Left hindlimb (tissue), 1 donor: ENCODE data around the gene XPNPEP1.
"Not testable (repeated sequence)": the region's sequence is repeated elsewhere in the genome, so short reads cannot be mapped to it uniquely, and the experiment has no call there.

Source experiments
- DNase-seq: peaks from one replicate; pipeline ENCODE4 v3.0.0-alpha.2; 2018

The XPNPEP1 gene

DNA sequence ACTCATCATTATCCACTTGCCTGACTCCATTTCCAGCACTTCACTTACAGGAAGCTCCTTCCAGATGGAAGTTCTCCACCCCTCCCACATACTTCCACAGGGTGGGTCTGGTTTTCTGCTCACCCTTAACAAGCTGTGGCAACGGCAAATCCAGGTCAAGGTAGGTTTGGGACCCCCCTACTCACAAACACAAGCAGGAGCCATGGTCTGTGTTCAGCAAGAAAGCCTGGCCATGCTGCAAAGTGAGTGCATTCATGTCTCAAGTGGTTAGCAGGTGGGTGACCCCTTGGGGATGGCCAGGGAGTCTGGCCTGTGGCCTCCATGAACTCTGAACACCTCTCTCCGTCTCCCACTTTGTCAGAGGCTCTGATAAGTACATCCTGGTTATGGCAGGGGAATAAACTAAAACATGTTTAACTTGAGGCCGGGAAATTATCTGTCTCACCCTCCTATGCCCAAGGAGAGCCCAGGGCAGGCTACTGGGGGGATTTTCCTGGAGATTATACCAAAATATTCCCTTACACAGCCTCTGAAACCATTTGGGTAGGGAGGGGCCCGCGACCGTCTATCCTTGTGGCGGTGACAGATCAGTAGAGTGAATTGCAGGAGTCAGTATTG lies 844 bp downstream of the XPNPEP1 start:
- no peak for DNase-seq

DNA sequence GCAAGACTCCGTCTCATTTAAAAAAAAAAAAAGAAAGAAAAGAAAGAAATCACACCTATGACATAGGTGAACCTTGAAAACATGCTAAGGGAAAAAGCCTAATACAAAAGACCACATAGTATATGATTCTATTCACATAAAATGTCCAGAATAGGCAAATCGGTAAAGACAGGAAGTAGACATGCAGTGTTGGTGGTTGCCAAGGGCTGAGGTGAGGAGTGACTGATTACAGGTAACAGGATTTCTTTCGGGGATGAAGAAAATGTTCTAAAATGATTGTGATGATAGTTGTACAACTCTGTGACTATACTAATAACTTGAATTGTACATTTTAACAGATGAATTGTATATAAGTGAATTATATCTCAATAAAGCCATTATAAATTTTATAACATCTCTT lies 3.3 kb downstream of the XPNPEP1 start:
- DNase-seq: no peak

DNA sequence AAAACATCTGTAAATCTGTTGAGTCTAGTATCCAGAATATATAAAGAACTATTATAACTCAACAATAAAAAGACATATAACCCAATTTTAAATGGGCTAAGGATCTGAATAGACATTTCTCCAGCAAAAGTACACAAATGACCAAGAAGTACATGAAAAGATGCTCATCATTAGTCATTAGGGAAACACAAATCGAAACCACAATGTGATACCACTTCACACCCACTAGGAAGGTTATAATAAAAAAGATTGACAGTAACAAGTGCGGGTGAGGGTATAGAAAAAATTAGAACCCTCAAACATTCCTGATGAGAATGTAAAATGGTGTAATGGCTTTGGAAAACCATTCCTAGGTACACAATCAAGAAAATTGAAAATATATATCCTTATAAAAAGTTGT lies 4.1 kb downstream of the XPNPEP1 start:
- no peak for DNase-seq

GRCh38 chr10:109918707-109919106 lies 4.6 kb downstream of the XPNPEP1 start:
- not testable (repeated sequence) for DNase-seq

DNA sequence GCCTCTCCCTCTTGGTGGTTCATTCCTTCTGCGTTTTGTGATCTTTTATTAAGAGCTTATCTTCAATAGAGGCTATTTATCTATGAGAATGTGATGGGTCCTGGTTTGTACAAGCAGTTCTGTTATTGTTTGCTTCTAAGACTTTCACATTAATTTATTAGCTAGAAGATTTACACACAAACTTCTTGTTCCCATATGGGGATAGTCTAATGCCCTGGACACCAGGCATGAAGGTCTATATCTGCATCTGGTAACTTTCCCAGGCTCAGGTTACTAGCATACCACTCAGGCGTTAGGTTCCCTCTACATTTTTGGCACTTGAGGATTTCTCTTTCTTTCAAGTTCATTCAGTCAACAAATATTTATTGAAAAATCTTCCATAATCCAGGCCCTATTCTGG lies 7.7 kb downstream of the XPNPEP1 start:
- DNase-seq: no peak

- no peak for DNase-seq
Measured at GRCh38 chr10:109914966-109915365, 8.3 kb downstream of the XPNPEP1 start.

- no peak for DNase-seq
Measured at GRCh38 chr10:109913306-109913892, 9.9 kb downstream of the XPNPEP1 start.

DNA sequence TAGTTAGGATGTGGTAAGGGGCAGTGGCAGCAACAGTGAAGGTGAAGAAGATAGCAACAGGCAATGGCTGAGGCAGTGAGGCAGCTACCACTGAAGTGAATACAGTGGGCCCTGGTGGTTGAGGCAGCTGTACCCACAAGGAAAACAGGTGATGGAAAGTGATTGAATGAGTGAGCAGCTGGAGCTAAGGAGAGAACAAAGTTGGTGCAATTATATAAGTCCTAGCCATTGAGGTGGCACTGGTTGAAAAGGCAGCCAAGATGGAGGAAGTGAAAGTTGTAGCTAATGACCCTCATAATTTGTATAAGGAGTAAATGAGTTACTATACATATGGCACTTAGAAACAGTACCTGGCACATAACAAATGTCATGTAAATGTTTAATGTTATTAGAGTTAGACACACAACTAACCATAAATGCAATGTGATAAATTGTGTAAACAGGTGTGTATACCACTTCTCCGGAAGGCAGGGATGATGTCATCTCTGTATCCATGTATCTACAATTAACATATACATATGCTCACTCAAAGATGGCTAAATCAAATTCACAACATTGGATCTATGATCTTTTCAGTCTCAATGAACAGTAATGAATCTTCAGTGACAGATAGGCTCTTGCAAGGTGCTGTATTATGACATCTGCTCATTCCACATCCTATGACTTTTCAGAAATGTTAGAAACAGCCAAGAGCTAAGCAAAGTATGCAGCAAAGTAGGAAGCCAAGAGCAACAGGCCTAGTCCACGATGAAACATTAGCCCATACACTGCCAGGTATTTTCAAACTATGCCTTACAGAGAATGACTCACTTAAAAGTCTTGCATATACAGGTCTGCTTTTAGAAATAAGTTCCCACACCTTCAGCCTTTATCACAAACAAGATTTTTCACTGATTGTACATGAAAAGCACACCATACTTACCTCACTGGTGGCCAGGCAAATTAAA lies 10.7 kb downstream of the XPNPEP1 start:
- DNase-seq: no peak

- no peak for DNase-seq
Measured at GRCh38 chr10:109911903-109912302, 11.4 kb downstream of the XPNPEP1 start.

DNA sequence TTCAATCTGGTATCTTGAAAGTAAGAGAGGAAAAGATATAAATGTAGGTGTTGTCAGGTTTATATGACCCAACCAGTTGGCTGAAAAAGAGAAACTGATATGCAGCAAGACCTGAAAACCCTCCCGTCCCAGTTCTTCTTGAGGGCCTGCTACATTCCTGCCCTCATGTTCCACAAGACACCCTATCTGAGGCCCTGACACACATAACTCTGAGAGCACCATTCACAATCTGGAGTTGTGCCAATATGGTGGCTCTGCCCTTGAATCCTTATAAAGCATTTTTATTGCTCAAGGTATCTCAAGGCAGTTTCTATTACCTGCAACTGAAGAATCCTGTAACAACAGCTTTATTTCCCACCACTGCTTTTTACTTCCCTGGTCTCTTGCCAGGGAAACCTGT lies 17.0 kb downstream of the XPNPEP1 start:
- no peak for DNase-seq

- DNase-seq: no peak
Measured at GRCh38 chr10:109904397-109904796, 18.9 kb downstream of the XPNPEP1 start.

- DNase-seq: no peak
Measured at GRCh38 chr10:109902992-109903947, 20.0 kb downstream of the XPNPEP1 start.

- no peak for DNase-seq
Measured at GRCh38 chr10:109899356-109900331, 23.7 kb downstream of the XPNPEP1 start.

GRCh38 chr10:109898666-109899355 lies 24.5 kb downstream of the XPNPEP1 start:
- DNase-seq: no peak

GRCh38 chr10:109898007-109898406 lies 25.3 kb downstream of the XPNPEP1 start:
- DNase-seq: no peak

DNA sequence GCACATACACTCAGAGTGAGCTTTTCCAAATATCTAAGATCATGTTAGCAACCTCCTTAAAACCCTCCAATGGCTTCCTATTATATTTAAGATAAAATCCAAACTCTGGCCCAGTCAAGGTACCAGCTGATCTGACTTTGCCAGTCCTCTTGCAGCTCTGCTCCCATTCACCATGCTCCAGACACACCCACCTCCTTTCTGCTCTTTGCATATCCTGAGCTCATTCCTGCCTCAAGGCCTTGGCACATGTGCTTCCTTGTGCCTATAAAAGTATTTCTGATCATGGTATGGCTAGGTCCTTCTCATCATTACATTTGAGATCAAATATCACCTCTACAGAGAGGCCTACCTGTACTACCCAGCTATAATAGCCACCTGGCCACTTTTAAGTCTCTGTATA lies 27.5 kb downstream of the XPNPEP1 start:
- DNase-seq: no peak

DNA sequence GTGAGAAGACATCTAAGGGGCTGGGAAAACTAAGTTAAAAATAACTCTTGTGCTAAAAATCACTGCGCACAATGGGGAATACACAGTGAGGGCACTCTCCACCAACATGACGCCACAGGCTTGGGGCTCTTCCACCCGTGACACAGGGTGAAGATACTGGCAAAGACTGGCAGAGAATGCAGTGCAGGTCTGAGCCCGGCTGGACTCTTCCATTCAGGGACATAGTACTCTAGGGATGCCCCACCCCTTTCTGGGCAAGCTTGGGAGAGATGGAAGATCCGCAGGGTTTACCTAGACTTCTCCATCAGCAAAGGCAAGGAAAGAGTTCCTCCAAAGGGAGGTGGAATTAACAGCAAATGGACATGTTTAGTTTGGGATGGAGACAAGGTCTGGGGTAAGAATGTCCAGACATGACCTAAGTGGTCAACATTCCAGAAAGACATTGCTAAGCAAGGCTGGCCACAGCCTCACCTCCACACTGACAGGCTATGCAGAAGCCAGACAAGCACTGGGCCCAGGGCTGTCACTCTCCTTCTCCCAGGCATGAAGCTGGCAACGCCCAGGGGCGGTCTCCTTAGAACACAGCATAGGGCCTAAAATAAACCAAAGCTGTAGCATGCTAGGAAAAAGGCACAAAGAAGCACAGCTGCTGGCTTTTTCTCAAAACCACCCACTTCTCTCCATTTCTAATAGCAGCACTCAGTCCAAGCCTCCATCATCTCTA lies 28.1 kb downstream of the XPNPEP1 start:
- DNase-seq: no peak

DNA sequence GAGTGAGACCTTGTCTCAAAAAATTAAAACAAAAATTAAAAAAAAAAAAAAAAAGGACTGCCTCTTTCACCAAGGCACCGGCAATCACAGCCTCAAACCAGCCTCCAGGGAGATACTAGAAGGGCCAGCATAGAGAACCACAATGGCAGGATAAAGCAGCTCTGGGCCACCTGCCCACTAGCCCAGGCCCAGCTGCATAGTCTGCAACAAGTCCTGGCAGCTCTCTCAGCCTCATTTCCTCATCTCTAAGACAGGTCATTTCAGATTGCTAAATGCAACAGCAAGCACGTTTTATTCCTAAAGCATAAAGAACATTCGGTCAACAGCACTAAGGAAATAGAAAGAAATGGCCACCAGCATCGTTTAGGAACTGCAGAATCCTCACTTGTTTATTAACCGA lies 28.8 kb downstream of the XPNPEP1 start:
- DNase-seq: no peak

DNA sequence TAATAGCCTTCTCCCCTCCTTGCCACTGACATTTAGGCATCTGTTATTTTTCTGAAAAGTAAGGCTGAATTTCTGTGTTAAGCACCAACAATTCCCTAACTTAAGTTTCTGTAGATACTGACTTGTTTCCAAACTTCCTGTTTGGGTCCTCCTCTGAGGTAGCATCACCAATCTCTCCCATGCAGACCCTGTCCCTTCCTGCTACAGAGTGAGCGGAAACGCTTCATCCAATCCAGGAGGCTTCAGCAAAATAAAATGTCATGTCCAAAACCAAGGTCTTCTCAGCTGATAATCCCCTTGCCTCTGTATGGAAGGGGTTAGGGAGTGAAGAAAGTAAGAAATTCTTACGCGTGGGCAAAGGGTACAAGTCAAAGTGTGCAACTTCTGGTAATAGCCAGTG lies 29.9 kb downstream of the XPNPEP1 start:
- no peak for DNase-seq

DNA sequence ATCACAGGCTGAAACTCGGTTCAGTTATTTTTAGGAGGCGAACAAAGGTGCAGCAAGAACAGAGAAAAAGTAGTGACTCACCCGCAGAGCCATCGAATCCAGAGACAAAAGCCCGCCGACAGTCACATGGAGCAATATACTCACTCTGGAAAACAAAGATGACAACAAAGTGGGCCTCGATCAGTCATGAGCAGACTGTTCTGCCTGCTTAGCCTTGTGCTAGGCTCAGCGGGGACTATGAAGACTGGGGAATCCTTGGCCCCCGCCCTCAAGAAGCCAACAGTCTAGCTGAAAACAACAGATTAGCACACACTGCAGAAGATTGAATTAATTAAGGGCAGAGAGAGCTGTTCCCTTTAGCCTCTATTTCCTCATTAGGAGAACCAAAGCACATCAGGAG lies 30.4 kb downstream of the XPNPEP1 start:
- DNase-seq: no peak
